Measurements from ENCODE around the gene COL6A6. TPM values are rescaled to one million over a fixed set of nuclear protein-coding genes. Genes with fewer than 3 reads are reported as not detected.

The COL6A6 gene
- total and polyA plus RNA-seq, 11 donors: 0.26 to 4.5 (median 1.00) TPM

DNA sequence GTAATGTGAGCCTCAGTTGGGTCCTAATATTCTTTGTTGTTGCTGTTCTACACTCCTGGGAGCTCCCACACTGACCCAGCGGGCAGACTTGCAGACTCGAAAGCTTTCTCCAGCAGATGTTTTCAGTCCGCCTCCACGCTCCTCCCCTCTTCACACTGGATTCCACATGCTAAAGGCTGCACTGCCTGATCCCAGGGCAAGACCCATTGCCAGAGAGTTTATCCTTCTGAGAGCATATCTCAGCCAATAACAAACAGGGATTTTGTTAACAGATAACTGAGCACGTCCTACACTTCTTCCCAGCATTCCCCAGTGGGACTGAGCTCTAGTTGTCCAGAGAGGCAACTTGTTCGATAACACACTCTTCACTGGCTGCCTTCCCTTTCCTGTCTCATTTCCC is 8.0 kb upstream of the COL6A6 start:
- Histone ChIP-seq H3K4me3 (no peak overlapping the region), H3K36me3 (no peaks in the 10 kb centered on the region), H3K27me3 (peaks cover 0 to 15% (median 0%) of the 10 kb centered on the region in 9 donors), H3K9me3 (no peaks in the 10 kb centered on the region), H3K27ac (no peak overlapping the region), H3K4me1 (peaks cover 0 to 10% (median 0%) of the 10 kb centered on the region in 12 donors)
- DNase-seq: peak; percentile 51 to 80 (median 68)
- peak; percentile 20 to 95 (median 82) for ATAC-seq
- intact Hi-C loops (cut with DNase I): no loop called here
- TF ChIP-seq, protein P1, sequence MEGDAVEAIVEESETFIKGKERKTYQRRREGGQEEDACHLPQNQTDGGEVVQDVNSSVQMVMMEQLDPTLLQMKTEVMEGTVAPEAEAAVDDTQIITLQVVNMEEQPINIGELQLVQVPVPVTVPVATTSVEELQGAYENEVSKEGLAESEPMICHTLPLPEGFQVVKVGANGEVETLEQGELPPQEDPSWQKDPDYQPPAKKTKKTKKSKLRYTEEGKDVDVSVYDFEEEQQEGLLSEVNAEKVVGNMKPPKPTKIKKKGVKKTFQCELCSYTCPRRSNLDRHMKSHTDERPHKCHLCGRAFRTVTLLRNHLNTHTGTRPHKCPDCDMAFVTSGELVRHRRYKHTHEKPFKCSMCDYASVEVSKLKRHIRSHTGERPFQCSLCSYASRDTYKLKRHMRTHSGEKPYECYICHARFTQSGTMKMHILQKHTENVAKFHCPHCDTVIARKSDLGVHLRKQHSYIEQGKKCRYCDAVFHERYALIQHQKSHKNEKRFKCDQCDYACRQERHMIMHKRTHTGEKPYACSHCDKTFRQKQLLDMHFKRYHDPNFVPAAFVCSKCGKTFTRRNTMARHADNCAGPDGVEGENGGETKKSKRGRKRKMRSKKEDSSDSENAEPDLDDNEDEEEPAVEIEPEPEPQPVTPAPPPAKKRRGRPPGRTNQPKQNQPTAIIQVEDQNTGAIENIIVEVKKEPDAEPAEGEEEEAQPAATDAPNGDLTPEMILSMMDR (IDR thresholded peaks at IDR 0.05): no peak
- no peak for TF ChIP-seq POLR2A (IDR thresholded peaks at IDR 0.05)
- 28 to 38% (median 33%) methylated on average over 6 of the region's 6 CpGs for WGBS, 4 donors

DNA sequence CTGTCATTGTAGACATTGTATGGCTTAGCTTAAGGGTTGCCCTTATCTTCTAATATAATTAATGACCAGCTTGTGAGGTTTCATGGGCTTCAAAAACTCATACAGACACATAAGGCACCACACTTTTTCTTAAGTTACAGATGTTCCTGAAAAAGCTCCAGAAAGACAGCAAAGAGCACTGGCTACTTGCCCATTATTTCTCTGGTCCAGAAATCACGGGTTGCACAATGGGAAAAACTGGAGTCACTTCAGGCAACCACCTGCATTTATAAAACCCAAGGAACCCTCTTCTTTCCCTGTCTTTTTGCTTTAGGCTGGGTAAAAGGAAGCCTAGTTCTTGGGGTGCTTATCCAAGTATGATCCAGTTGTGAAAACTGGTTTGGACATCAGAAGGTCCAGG is 2.3 kb upstream of the COL6A6 start:
- DNase-seq: no peak
- H3K9me3 ChIP-seq: no peaks in the 10 kb centered on the region
- no peak for TF ChIP-seq POLR2A (IDR thresholded peaks at IDR 0.05)
- TF ChIP-seq, protein P1 (IDR thresholded peaks at IDR 0.05): no peak
- intact Hi-C loops (cut with DNase I): no loop called here
- H3K4me1 ChIP-seq: peaks cover 0 to 6% (median 0%) of the 10 kb centered on the region in 12 donors
- peaks cover 4 to 57% (median 34%) of the 10 kb centered on the region in 9 donors for H3K27me3 ChIP-seq
- H3K27ac ChIP-seq: no peak overlapping the region
- 42 to 51% (median 48%) methylated on average over 1 of the region's 1 CpG for WGBS, 4 donors
- H3K36me3 ChIP-seq: no peaks in the 10 kb centered on the region
- no peak overlapping the region for H3K4me3 ChIP-seq
- ATAC-seq: peak in 1 of 4 donors; percentile 30

DNA sequence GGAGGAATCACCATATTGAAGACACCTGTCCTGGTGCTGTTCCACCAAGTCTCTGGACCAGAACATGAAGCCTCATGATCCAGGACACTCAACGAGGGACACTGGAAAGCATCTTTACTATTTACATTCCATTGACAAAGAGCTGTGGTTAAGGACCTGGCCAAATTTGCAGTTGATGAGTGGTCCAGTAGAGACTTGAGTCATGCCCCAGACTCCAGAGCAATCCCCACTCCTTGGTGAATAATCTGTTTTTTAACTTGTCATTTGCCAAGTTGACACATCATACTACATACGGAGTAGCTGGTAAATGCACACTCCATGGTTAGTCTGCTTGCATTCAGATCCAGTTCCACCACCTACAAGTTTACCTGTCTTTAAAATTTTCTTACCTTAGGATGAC is 1.2 kb upstream of the COL6A6 start:
- peaks cover 0 to 6% (median 0%) of the 10 kb centered on the region in 12 donors for H3K4me1 ChIP-seq
- H3K27me3 ChIP-seq: peaks cover 4 to 59% (median 34%) of the 10 kb centered on the region in 9 donors
- H3K36me3 ChIP-seq: no peaks in the 10 kb centered on the region
- H3K27ac ChIP-seq: no peak overlapping the region
- ATAC-seq (peak in 1 of 4 donors; percentile 70), DNase-seq (no peak)
- TF ChIP-seq, protein P1 (IDR thresholded peaks at IDR 0.05): no peak
- TF ChIP-seq POLR2A (IDR thresholded peaks at IDR 0.05): no peak
- intact Hi-C loops (cut with DNase I): no loop called here
- no peak overlapping the region for H3K4me3 ChIP-seq
- WGBS, 4 donors: 69 to 79% (median 73%) methylated on average over 2 of the region's 2 CpGs
- H3K9me3 ChIP-seq: no peaks in the 10 kb centered on the region

DNA sequence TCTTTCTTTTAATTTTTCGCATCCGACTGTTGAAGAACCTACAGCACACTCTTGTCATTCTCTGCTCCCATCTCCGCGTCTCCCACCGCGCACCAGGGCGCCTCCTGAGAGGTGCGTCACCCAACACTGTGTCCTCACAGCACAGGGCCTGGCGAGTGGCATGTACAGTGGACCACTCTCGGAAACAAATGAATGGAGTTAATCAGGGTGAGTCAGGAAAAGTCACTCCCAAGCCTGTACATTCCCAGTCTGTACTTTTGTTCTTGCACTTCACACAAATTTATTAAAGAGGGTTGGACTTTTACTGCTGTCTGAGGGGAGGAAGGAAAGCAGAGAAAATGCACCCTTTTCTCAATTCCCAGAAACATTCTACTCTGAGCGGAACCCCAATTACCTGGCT is 625 bp downstream of the COL6A6 start:
- TF ChIP-seq, protein P1 (IDR thresholded peaks at IDR 0.05): no peak
- TF ChIP-seq POLR2A (IDR thresholded peaks at IDR 0.05): no peak
- H3K4me1 ChIP-seq: peaks cover 0 to 6% (median 0%) of the 10 kb centered on the region in 12 donors
- peak overlapping the region in 10 of 12 donors; percentile 10 to 50 (median 36) for H3K4me3 ChIP-seq
- WGBS, 4 donors: 14 to 22% (median 20%) methylated on average over 11 of the region's 11 CpGs
- H3K27ac ChIP-seq: peak overlapping the region in 2 of 12 donors; percentile 32 to 43
- peaks cover 4 to 59% (median 34%) of the 10 kb centered on the region in 9 donors for H3K27me3 ChIP-seq
- ATAC-seq: peak in 1 of 4 donors; percentile 61
- no peak for DNase-seq
- no peaks in the 10 kb centered on the region for H3K36me3 ChIP-seq
- intact Hi-C loops (cut with DNase I): no loop called here
- H3K9me3 ChIP-seq: no peaks in the 10 kb centered on the region
